H1 (cell line): ENCODE data around the gene CHMP5. TPM values are rescaled to one million over a fixed set of nuclear protein-coding genes. Genes with fewer than 3 reads are reported as not detected.

Source experiments
- CTCF ChIA-PET: fragments of 300-600 bp; sonication (Branson Sonifier 250); formaldehyde crosslinking; loops from one replicate; lab custom pipeline; 2021; ENCODE audit not compliant: partially characterized antibody; lab: Charles Lee
- POLR2A ChIA-PET: fragments of 300-600 bp; sonication (Branson Sonifier 250); formaldehyde crosslinking; loops from one replicate; lab custom pipeline; 2021; ENCODE audit warnings: inconsistent platforms; ENCODE audit not compliant: partially characterized antibody; lab: Charles Lee
- DNase-seq, 2 experiments: peaks; one replicate each; pipeline versions ENCODE4 v3.0.0 to v3.0.0-alpha.2; 2010 to 2022; ENCODE audit warnings: low spot score in 2 of 2, low read depth in 1 of 2, mixed read lengths in 1 of 2
- FAIRE-seq: peaks from 2 replicates; lab custom pipeline; 2011; peaks lifted over from hg19 to GRCh38; lab: Jason Lieb, UNC
- H2AFZ ChIP-seq: 2 replicates; pipeline ENCODE4 v1.8.1; 2012; ENCODE audit warnings: low read length, inconsistent platforms
- H2AK5ac ChIP-seq: 2 replicates; pipeline ENCODE4 v1.6.1; 2013; ENCODE audit warnings: low read depth, low read length
- H2BK120ac ChIP-seq: replicated peaks from 2 replicates; pipeline ENCODE3; 2013; ENCODE audit warnings: low read depth, low read length, inconsistent platforms
- H2BK12ac ChIP-seq: 2 replicates; pipeline ENCODE4 v1.6.1; 2013; ENCODE audit warnings: low read depth, low read length
- H2BK15ac ChIP-seq: 2 replicates; pipeline ENCODE4 v1.6.1; 2013; ENCODE audit warnings: low read length
- H2BK20ac ChIP-seq: 2 replicates; pipeline ENCODE4 v1.6.1; 2013; ENCODE audit warnings: low read length
- H2BK5ac ChIP-seq: 2 replicates; pipeline ENCODE4 v1.6.1; 2013; ENCODE audit warnings: low read depth, low read length
- H3K14ac ChIP-seq: 2 replicates; pipeline ENCODE4 v1.6.1; 2013; ENCODE audit warnings: inconsistent platforms; ENCODE audit not compliant: insufficient read length
- H3K18ac ChIP-seq: 2 replicates; pipeline ENCODE4 v1.6.1; 2013; ENCODE audit warnings: low read length; ENCODE audit errors: extremely low read depth
- H3K23ac ChIP-seq: 2 replicates; pipeline ENCODE4 v1.6.1; 2013; ENCODE audit warnings: inconsistent platforms; ENCODE audit not compliant: insufficient read length
- H3K23me2 ChIP-seq: 2 replicates; pipeline ENCODE4 v1.6.1; 2013; ENCODE audit warnings: low read depth, low read length
- H3K27ac ChIP-seq: 2 replicates; pipeline ENCODE4 v1.6.1; 2011; ENCODE audit warnings: low read depth, low read length, inconsistent platforms
- H3K27me3 ChIP-seq, 4 experiments: replicated peaks in 1 of 4; 1 replicate in 1 of 4; 2 replicates in 3 of 4; pipeline versions ENCODE4 v1.6.1 to v1.8.1; 2011 to 2013; ENCODE audit warnings: low read length in 3 of 4, mild to moderate bottlenecking in 3 of 4, inconsistent platforms in 2 of 4, mixed read lengths in 2 of 4, moderate library complexity in 1 of 4; ENCODE audit not compliant: control insufficient read depth in 3 of 4, insufficient read depth in 3 of 4; ENCODE audit errors: extremely low read depth in 1 of 4
- H3K36me3 ChIP-seq, 4 experiments: 2 replicates each; pipeline versions ENCODE4 v1.6.1 to v1.8.1; 2011 to 2013; ENCODE audit warnings: mild to moderate bottlenecking in 4 of 4, low read length in 3 of 4, moderate library complexity in 2 of 4, control low read depth in 1 of 4, inconsistent platforms in 1 of 4; ENCODE audit not compliant: insufficient read depth in 4 of 4, control insufficient read depth in 2 of 4
- H3K4ac ChIP-seq: replicated peaks from 2 replicates; pipeline ENCODE3; 2013; ENCODE audit warnings: low read length, low read depth, mixed read lengths, inconsistent platforms; ENCODE audit not compliant: insufficient read length
- H3K4me1 ChIP-seq, 4 experiments: replicated peaks in 1 of 4; 1 replicate in 1 of 4; 2 replicates in 3 of 4; pipeline versions ENCODE4 v1.6.1 to v1.8.1; 2011 to 2013; ENCODE audit warnings: low read length in 3 of 4, inconsistent platforms in 2 of 4, mixed read lengths in 1 of 4; ENCODE audit not compliant: insufficient read depth in 4 of 4, control insufficient read depth in 3 of 4
- H3K4me2 ChIP-seq, 2 experiments: 2 replicates each; pipeline versions ENCODE4 v1.6.1 to v1.8.1; 2011 to 2013; ENCODE audit warnings: low read depth in 2 of 2, low read length in 2 of 2, control low read depth in 1 of 2, inconsistent platforms in 1 of 2, mild to moderate bottlenecking in 1 of 2; ENCODE audit not compliant: insufficient read depth in 1 of 2
- H3K4me3 ChIP-seq, 4 experiments: fragments of 200-600, 300-600 bp in 1 of 4; sonication (generic), shearing (Covaris generic), sonication (Bioruptor Twin) in 1 of 4; 2 replicates each; pipeline versions ENCODE4 v1.5.1 to v1.8.1; 2011 to 2016; ENCODE audit warnings: low read length in 4 of 4, low read depth in 3 of 4, control low read depth in 2 of 4, inconsistent platforms in 2 of 4, mild to moderate bottlenecking in 2 of 4, mixed read lengths in 1 of 4, moderate library complexity in 1 of 4; ENCODE audit not compliant: insufficient read depth in 2 of 4; ENCODE audit errors: extremely low read depth in 1 of 4
- H3K56ac ChIP-seq: replicated peaks from 2 replicates; pipeline ENCODE3; 2013; ENCODE audit warnings: low read depth, mild to moderate bottlenecking, mixed read lengths, low read length, inconsistent platforms; ENCODE audit not compliant: insufficient read length
- H3K79me1 ChIP-seq: 2 replicates; pipeline ENCODE4 v1.6.1; 2013; ENCODE audit warnings: low read depth, low read length, control low read depth
- H3K79me2 ChIP-seq, 2 experiments: 2 replicates each; pipeline versions ENCODE4 v1.6.1 to v1.8.1; 2012 to 2013; ENCODE audit warnings: low read length in 2 of 2, mild to moderate bottlenecking in 2 of 2, inconsistent platforms in 1 of 2; ENCODE audit not compliant: insufficient read depth in 2 of 2, control insufficient read depth in 1 of 2
- H3K9ac ChIP-seq, 4 experiments: replicated peaks in 1 of 4; 1 replicate in 1 of 4; 2 replicates in 3 of 4; pipeline versions ENCODE4 v1.6.1 to v1.8.1; 2011 to 2013; ENCODE audit warnings: low read depth in 3 of 4, low read length in 3 of 4, control low read depth in 2 of 4, mild to moderate bottlenecking in 2 of 4, moderate library complexity in 2 of 4, inconsistent platforms in 1 of 4; ENCODE audit errors: extremely low read depth in 1 of 4
- H3K9me3 ChIP-seq, 2 experiments: 2 replicates each; pipeline versions ENCODE4 v1.6.1 to v1.8.1; 2012 to 2013; ENCODE audit warnings: mild to moderate bottlenecking in 2 of 2, moderate library complexity in 2 of 2, control low read depth in 1 of 2, inconsistent platforms in 1 of 2, low read depth in 1 of 2, low read length in 1 of 2, mixed read lengths in 1 of 2; ENCODE audit not compliant: insufficient read depth in 2 of 2
- H4K20me1 ChIP-seq, 2 experiments: replicated peaks in 1 of 2; 2 replicates each; pipeline versions ENCODE3 to v1.8.1; 2011 to 2013; ENCODE audit warnings: inconsistent platforms in 2 of 2, low read length in 2 of 2, mild to moderate bottlenecking in 1 of 2; ENCODE audit not compliant: insufficient read depth in 2 of 2, control insufficient read depth in 1 of 2
- H4K5ac ChIP-seq: 2 replicates; pipeline ENCODE4 v1.6.1; 2013; ENCODE audit warnings: low read length, low read depth, mixed read lengths, inconsistent platforms; ENCODE audit not compliant: insufficient read length
- H4K8ac ChIP-seq: 2 replicates; pipeline ENCODE4 v1.8.0; 2013; ENCODE audit warnings: mild to moderate bottlenecking, moderate library complexity, low read length, inconsistent platforms; ENCODE audit not compliant: insufficient read depth; ENCODE audit errors: extremely low read depth
- H4K91ac ChIP-seq: replicated peaks from 2 replicates; pipeline ENCODE3; 2013; ENCODE audit warnings: low read length, mixed read lengths, inconsistent platforms; ENCODE audit not compliant: insufficient read length
- ATF2 ChIP-seq: IDR thresholded peaks from 2 replicates; pipeline ENCODE4 v1.6.1; 2012; ENCODE audit warnings: low read length, inconsistent platforms
- BACH1 ChIP-seq: IDR thresholded peaks from 2 replicates; pipeline ENCODE4 v1.6.1; 2012; ENCODE audit warnings: low read length, improper control_type of control experiment
- CHD1 ChIP-seq: IDR thresholded peaks from 2 replicates; pipeline ENCODE4 v1.6.1; 2012; ENCODE audit warnings: low read depth, low read length, improper control_type of control experiment
- CREB1 ChIP-seq: IDR thresholded peaks from 2 replicates; pipeline ENCODE4 v1.6.1; 2012; ENCODE audit warnings: inconsistent platforms
- RXRA ChIP-seq: IDR thresholded peaks from 2 replicates; pipeline ENCODE4 v1.6.1; 2011; ENCODE audit warnings: low read depth, mild to moderate bottlenecking, low read length, moderate library complexity; ENCODE audit not compliant: insufficient read depth
- SP1 ChIP-seq: IDR thresholded peaks from 2 replicates; pipeline ENCODE4 v1.6.1; 2011; ENCODE audit warnings: low read depth, low read length
- SUZ12 ChIP-seq: fragments of 200-600 bp; sonication (generic); IDR thresholded peaks from 2 replicates; pipeline ENCODE4 v1.6.1; 2012; ENCODE audit warnings: mild to moderate bottlenecking, inconsistent platforms, low read length, moderate library complexity, mixed read lengths
- WGBS, 2 experiments: shearing (Covaris generic) in 1 of 2; methylation state at CpG; one replicate each; pipeline versions ENCODE4 v1.1.6 to v1.1.7; 2013 to 2015; ENCODE audit warnings: low lambda C conversion rate in 2 of 2, mixed read lengths in 2 of 2, inconsistent platforms in 1 of 2, low coverage in 1 of 2, missing lambda C conversion rate in 1 of 2; ENCODE audit not compliant: insufficient replicate concordance in 2 of 2, insufficient coverage in 1 of 2, insufficient read length in 1 of 2; ENCODE audit errors: extremely low coverage in 1 of 2, missing lambda C conversion rate in 1 of 2; 5-methylcytosine and 5-hydroxymethylcytosine counted together
- long read RNA-seq, 2 experiments: library from RNA in 1 of 2; library from capped mRNA in 1 of 2; stranded (forward); transcript quantifications; one replicate each; pipeline ENCODE4 v2.0.0, GENCODE V29; 2021; ENCODE audit warnings: inconsistent platforms in 1 of 2
- polyA minus RNA-seq, 3 experiments: library from RNA; depleted of rRNA, polyadenylated mRNA; stranded (reverse); fragments of >200 nt; gene quantifications; 1 replicate in 2 of 3; 2 replicates in 1 of 3; pipeline ENCODE4 v1.2.3, GENCODE V29; 2011
- polyA plus RNA-seq, 7 experiments: library from polyadenylated mRNA; depleted of rRNA in 3 of 7; stranded (reverse) in 5 of 7; unstranded in 2 of 7; fragments of >200 nt in 5 of 7; fragments of 200-250 nt in 2 of 7; gene quantifications; 1 replicate in 5 of 7; 2 replicates in 1 of 7; 4 replicates in 1 of 7; pipeline versions ENCODE4 v1.2.1 to v1.2.3, GENCODE V29; 2011 to 2013; ENCODE audit warnings: missing spikeins in 2 of 7, mixed read lengths in 2 of 7
- total RNA-seq: library from RNA; stranded (reverse); fragmentation: NEBNext Ultra II Directional; extraction: Animal tissue kit (Norgen Biotek cat#: 25700); gene quantifications from 2 replicates; pipeline ENCODE4 v1.2.1, GENCODE V29; 2021

The CHMP5 gene
- 44.1 and 47.3 TPM in 2 replicates for total RNA-seq
- 11.6 and 25.0 TPM in 2 replicates for polyA plus RNA-seq (2011; rRNA removed)
- 44.4 TPM for polyA plus RNA-seq (2011; cell fraction: cytosol; rRNA removed)
- 4.4 TPM for polyA plus RNA-seq (2011; cell fraction: nucleus; rRNA removed)
- 36.0 to 53.8 TPM (median 37.2 TPM) in 4 replicates for polyA plus RNA-seq (2012, experiment 1 of 2)
- polyA plus RNA-seq (2012, experiment 2 of 2), result 14.2 TPM
- polyA plus RNA-seq (2013, experiment 1 of 2), result 29.9 TPM
- polyA plus RNA-seq (2013, experiment 2 of 2), result 29.6 TPM
- 8.6 and 9.8 TPM in 2 replicates for polyA minus RNA-seq (2011; rRNA and poly(A)+ RNA removed)
- polyA minus RNA-seq (2011; cell fraction: cytosol; rRNA and poly(A)+ RNA removed), result 9.2 TPM
- polyA minus RNA-seq (2011; cell fraction: nucleus; rRNA and poly(A)+ RNA removed), result 9.3 TPM
- long read RNA-seq, experiment 1, transcript CHMP5-201 (8 exons, 1,477 nt), result major isoform, 13 of 56 reads
- long read RNA-seq, experiment 1, partial matches to known transcripts, result 38 of 56 reads
- long read RNA-seq, experiment 1, other reads (novel, unspliced or antisense), result 2 of 56 reads
- long read RNA-seq, experiment 2, transcript CHMP5-201 (8 exons, 1,477 nt), result major isoform, 118 of 123 reads
- long read RNA-seq, experiment 2, partial matches to known transcripts, result 0 of 123 reads
- long read RNA-seq, experiment 2, other reads (novel, unspliced or antisense), result 5 of 123 reads

- DNase-seq (peak; percentile 99), FAIRE-seq (peak; percentile 24)
- peak within 1 kb of the TSS; percentile 91 to 99 for H3K4me2 ChIP-seq
- H4K20me1 ChIP-seq, result no peaks in the 10 kb centered on the region
- no peaks in the 10 kb centered on the region for H3K9me3 ChIP-seq
- peaks cover 10 to 31% of the 10 kb centered on the region in 2 experiments for H3K79me2 ChIP-seq
- H2BK15ac ChIP-seq, result no peak within 1 kb of the TSS
- H3K36me3 ChIP-seq, result peaks cover 16 to 41% (median 27%) of the 10 kb centered on the region in 4 experiments
- peak within 1 kb of the TSS; percentile 83 to 91 (median 88) for H3K9ac ChIP-seq
- H3K23ac ChIP-seq, result no peak within 1 kb of the TSS
- H2BK120ac ChIP-seq, result no peak within 1 kb of the TSS
- H3K56ac ChIP-seq, result peak within 1 kb of the TSS; percentile 89
- H3K18ac ChIP-seq, result peak within 1 kb of the TSS; percentile 67
- H2AK5ac ChIP-seq, result peak within 1 kb of the TSS; percentile 99
- 2% methylated on average over 31 of the region's 67 CpGs; no CpG with 5 or more reads in 1 of the 2 experiments for WGBS, 2 experiments
- POLR2A ChIA-PET, result interaction anchor here (0.8 to 3.8 kb wide), 7 partner anchors 10 to 239 kb away, joined by 3 to 29 read pairs (median 6); partner anchors contain the start of genes DNAJA1 and NFX1
- H3K14ac ChIP-seq, result no peak within 1 kb of the TSS
- H2BK20ac ChIP-seq, result no peak within 1 kb of the TSS
- H4K5ac ChIP-seq, result peak within 1 kb of the TSS; percentile 9
- peak within 1 kb of the TSS; percentile 55; the same call in 1 of the 2 replicates for H2BK12ac ChIP-seq
- no peaks in the 10 kb centered on the region for H3K27me3 ChIP-seq
- peaks cover 0 to 2% (median 2%) of the 10 kb centered on the region in 4 experiments; a peak in 2 of 7 replicates for H3K4me1 ChIP-seq
- H4K8ac ChIP-seq, result peak within 1 kb of the TSS; percentile 93
- peak within 1 kb of the TSS; percentile 36 for H4K91ac ChIP-seq
- H3K4ac ChIP-seq, result peak within 1 kb of the TSS; percentile 66
- peaks cover 13% of the 10 kb centered on the region for H3K23me2 ChIP-seq
- H3K79me1 ChIP-seq, result 0 out of 2 replicates have a peak, but pooled peaks cover 4% of the 10 kb centered on the region
- H3K27ac ChIP-seq, result peak within 1 kb of the TSS; percentile 31
- H2BK5ac ChIP-seq, result peak within 1 kb of the TSS; percentile 82
- CTCF ChIA-PET, result interaction anchor here (0.8 to 1.5 kb wide), 2 partner anchors 23 to 24 kb away, joined by 3 read pairs; no protein-coding TSS in a partner anchor
- H3K4me3 ChIP-seq, result peak within 1 kb of the TSS; percentile 86 to 99 (median 96)
- peak within 1 kb of the TSS; percentile 60 for H2AFZ ChIP-seq
- peak; percentile 94 for TF ChIP-seq SP1
- TF ChIP-seq ATF2, result no peak
- no peak for TF ChIP-seq RXRA
- no peak for TF ChIP-seq SUZ12
- TF ChIP-seq BACH1, result no peak
- peak; percentile 46; the same call in 1 of the 2 replicates for TF ChIP-seq CREB1
- TF ChIP-seq CHD1, result no peak
Observed at GRCh38 chr9:33264473-33265177, at the start of gene CHMP5, which contains the start of gene BAG1. CHMP5 (plus strand) TSS chr9:33265049; CDS start chr9:33265079, 30 bp downstream. BAG1 (minus strand) TSS chr9:33264708.
